ENCODE data around the gene C22orf31.

The C22orf31 gene

GRCh38 chr22:29026579-29026978 lies 35.1 kb downstream of the C22orf31 start:
- no peak overlapping the region for H3K4me3 ChIP-seq (replicated peaks; ENCODE audit: low read depth, low read length)
- H3K27me3 ChIP-seq (replicated peaks; ENCODE audit: control insufficient read depth, insufficient read depth, low read length) = no peaks in the 10 kb centered on the region; the same call in none of the 2 replicates
- DNase-seq (ENCODE audit: extremely low read depth, insufficient read length) = no peak
- no peak for TF ChIP-seq CTCF (IDR thresholded peaks at IDR 0.05; ENCODE audit: insufficient read depth, low read length, poor library complexity, severe bottlenecking)
- no peaks in the 10 kb centered on the region for H3K36me3 ChIP-seq (ENCODE audit: control insufficient read depth, insufficient read depth, low read length)

DNA sequence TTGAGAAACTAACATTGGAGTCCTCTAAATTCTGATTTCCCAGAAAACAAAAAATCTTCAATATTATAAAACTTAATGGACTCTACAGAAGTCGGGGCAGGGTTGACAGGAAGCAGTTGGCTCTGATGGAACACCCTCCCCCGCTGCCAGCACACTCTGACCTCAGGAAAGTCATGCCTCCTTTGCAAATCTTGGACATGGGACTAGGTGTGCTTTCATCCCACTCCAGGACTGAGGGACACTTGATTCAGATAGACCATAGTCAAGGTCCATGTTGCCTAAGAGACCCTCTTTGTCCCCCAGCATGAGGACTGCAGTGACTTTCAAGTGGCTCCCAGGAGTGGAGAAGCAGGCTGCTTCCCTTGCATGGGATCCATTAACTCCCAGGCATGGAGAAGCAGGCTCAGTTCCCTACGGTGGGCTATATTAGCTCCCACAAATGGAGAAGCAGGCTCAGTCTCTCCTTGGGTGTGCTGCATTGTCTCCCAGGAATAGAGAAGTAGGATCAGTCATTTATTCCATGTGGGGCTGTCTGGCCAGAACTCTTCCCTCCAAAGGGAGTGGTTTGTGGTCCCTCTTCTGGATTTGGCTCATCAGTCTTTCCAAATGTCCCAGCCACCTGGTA lies 38.3 kb downstream of the C22orf31 start:
- DNase-seq (ENCODE audit: extremely low read depth, insufficient read length) = no peak
- Histone ChIP-seq H3K27me3 (replicated peaks; ENCODE audit: control insufficient read depth, insufficient read depth, low read length) (no peaks in the 10 kb centered on the region; the same call in none of the 2 replicates), H3K4me3 (replicated peaks; ENCODE audit: low read depth, low read length) (no peak overlapping the region), H3K36me3 (ENCODE audit: control insufficient read depth, insufficient read depth, low read length) (no peaks in the 10 kb centered on the region)
- no peak for TF ChIP-seq CTCF (IDR thresholded peaks at IDR 0.05; ENCODE audit: insufficient read depth, low read length, poor library complexity, severe bottlenecking)

DNA sequence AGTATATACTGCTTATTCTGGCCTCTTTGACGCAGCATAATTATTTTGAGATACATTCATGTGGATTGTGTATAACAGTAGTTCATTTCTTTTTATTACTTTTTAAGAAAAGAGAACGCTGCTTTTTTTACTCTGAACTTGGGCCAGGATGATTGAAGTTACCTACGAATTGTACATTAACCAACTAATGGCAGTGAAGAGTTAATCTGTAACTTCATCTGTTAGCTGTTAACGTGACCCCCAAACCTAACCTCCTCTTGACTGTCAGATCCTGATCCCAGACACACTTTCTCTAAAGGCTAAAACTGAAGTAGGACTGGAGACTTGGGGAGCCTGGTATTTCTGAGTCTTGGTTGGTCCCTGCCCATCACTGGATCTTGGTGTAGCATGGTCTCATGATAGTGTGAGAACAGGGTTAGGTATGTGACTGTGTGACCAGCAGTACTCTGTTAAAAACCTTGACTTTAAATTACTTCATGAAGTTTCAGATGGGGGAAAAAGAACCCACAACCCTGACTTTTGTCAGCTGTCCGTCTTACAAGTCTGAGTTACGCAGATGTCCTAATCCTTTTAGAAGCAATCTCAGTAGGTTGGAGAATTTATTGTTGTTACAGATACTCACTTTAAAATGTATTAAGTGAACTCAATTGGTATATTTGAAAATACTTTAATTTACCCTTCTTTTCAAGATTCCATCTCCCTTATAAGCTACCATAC lies 39.4 kb downstream of the C22orf31 start:
- Histone ChIP-seq H3K36me3 (ENCODE audit: control insufficient read depth, insufficient read depth, low read length) (no peaks in the 10 kb centered on the region), H3K27me3 (replicated peaks; ENCODE audit: control insufficient read depth, insufficient read depth, low read length) (no peaks in the 10 kb centered on the region; the same call in none of the 2 replicates), H3K4me3 (replicated peaks; ENCODE audit: low read depth, low read length) (no peak overlapping the region)
- TF ChIP-seq CTCF (IDR thresholded peaks at IDR 0.05; ENCODE audit: insufficient read depth, low read length, poor library complexity, severe bottlenecking) = no peak
- no peak for DNase-seq (ENCODE audit: extremely low read depth, insufficient read length)

- DNase-seq (ENCODE audit: extremely low read depth, insufficient read length) = no peak
- TF ChIP-seq CTCF (IDR thresholded peaks at IDR 0.05; ENCODE audit: insufficient read depth, low read length, poor library complexity, severe bottlenecking) = no peak
- Histone ChIP-seq H3K4me3 (replicated peaks; ENCODE audit: low read depth, low read length) (no peak overlapping the region), H3K36me3 (ENCODE audit: control insufficient read depth, insufficient read depth, low read length) (no peaks in the 10 kb centered on the region), H3K27me3 (replicated peaks; ENCODE audit: control insufficient read depth, insufficient read depth, low read length) (no peaks in the 10 kb centered on the region; the same call in none of the 2 replicates)
Measured at GRCh38 chr22:29018293-29019189, 43.1 kb downstream of the C22orf31 start.

- no peak for DNase-seq (ENCODE audit: extremely low read depth, insufficient read length)
- TF ChIP-seq CTCF (IDR thresholded peaks at IDR 0.05; ENCODE audit: insufficient read depth, low read length, poor library complexity, severe bottlenecking) = no peak
- Histone ChIP-seq H3K4me3 (replicated peaks; ENCODE audit: low read depth, low read length) (no peak overlapping the region), H3K27me3 (replicated peaks; ENCODE audit: control insufficient read depth, insufficient read depth, low read length) (peaks cover 1% of the 10 kb centered on the region; the same call in 1 of the 2 replicates), H3K36me3 (ENCODE audit: control insufficient read depth, insufficient read depth, low read length) (no peaks in the 10 kb centered on the region)
Measured at GRCh38 chr22:29016067-29016938, 45.3 kb downstream of the C22orf31 start.
